GM23248 (cell line): ENCODE data around the gene KRI1. TPM values are rescaled to one million over a fixed set of nuclear protein-coding genes. Genes with fewer than 3 reads are reported as not detected.
"Not testable (repeated sequence)": the region's sequence is repeated elsewhere in the genome, so short reads cannot be mapped to it uniquely, and the experiment has no call there.

Source experiments
- DNase-seq: peaks from one replicate; pipeline ENCODE4 v3.0.0-alpha.2; 2015
- H2AFZ ChIP-seq: fragments of 200-600 bp; sonication (generic); 2 replicates; pipeline ENCODE4 v1.6.1; 2016; ENCODE audit warnings: antibody characterized with exemption
- H3F3A ChIP-seq: fragments of 200-600 bp; sonication (generic); 2 replicates; pipeline ENCODE4 v1.6.1; 2016; ENCODE audit warnings: mild to moderate bottlenecking, antibody characterized with exemption, mixed run types; ENCODE audit not compliant: insufficient read depth
- H3K27ac ChIP-seq: fragments of 200-600 bp; sonication (generic); 2 replicates; pipeline ENCODE4 v1.5.1; 2016; ENCODE audit warnings: mild to moderate bottlenecking
- H3K27me3 ChIP-seq: fragments of 200-600 bp; sonication (generic); replicated peaks from 2 replicates; pipeline ENCODE4 v1.6.1; 2016; ENCODE audit warnings: mild to moderate bottlenecking; ENCODE audit not compliant: insufficient read depth
- H3K36me3 ChIP-seq: fragments of 200-600 bp; sonication (generic); 2 replicates; pipeline ENCODE4 v1.6.1; 2016; ENCODE audit warnings: low read depth, mild to moderate bottlenecking
- H3K4me1 ChIP-seq: fragments of 200-600 bp; sonication (generic); 2 replicates; pipeline ENCODE4 v1.6.1; 2016; ENCODE audit warnings: mild to moderate bottlenecking; ENCODE audit not compliant: insufficient read depth
- H3K4me2 ChIP-seq: fragments of 200-600 bp; sonication (generic); one replicate; pipeline ENCODE4 v1.6.1; 2016; ENCODE audit warnings: mild to moderate bottlenecking; ENCODE audit not compliant: unreplicated experiment
- H3K4me3 ChIP-seq: fragments of 200-600 bp; sonication (generic); 2 replicates; pipeline ENCODE4 v1.5.1; 2016; ENCODE audit warnings: mild to moderate bottlenecking
- H3K79me2 ChIP-seq: fragments of 200-600 bp; sonication (generic); 2 replicates; pipeline ENCODE4 v1.6.1; 2016; ENCODE audit warnings: mild to moderate bottlenecking; ENCODE audit not compliant: insufficient read depth
- H3K9ac ChIP-seq: fragments of 200-600 bp; sonication (generic); 2 replicates; pipeline ENCODE4 v1.6.1; 2016; ENCODE audit warnings: mild to moderate bottlenecking
- H3K9me2 ChIP-seq: fragments of 200-600 bp; sonication (generic); 2 replicates; pipeline ENCODE4 v1.6.1; 2016; ENCODE audit warnings: mixed run types, mild to moderate bottlenecking, moderate library complexity; ENCODE audit not compliant: insufficient read depth
- H3K9me3 ChIP-seq: fragments of 200-600 bp; sonication (generic); one replicate; pipeline ENCODE4 v1.6.1; 2017; ENCODE audit warnings: low read depth
- H4K20me1 ChIP-seq: fragments of 200-600 bp; sonication (generic); 2 replicates; pipeline ENCODE4 v1.6.0; 2016; ENCODE audit not compliant: insufficient read depth
- EZH2 ChIP-seq: fragments of 200-600 bp; sonication (generic); IDR thresholded peaks from 2 replicates; pipeline ENCODE4 v1.6.1; 2018; ENCODE audit warnings: antibody characterized with exemption, mild to moderate bottlenecking; ENCODE audit not compliant: insufficient read depth, poor library complexity, severe bottlenecking
- EZH2phosphoT487 ChIP-seq: fragments of 200-600 bp; sonication (generic); IDR thresholded peaks from 2 replicates; pipeline ENCODE4 v1.6.1; 2018; ENCODE audit warnings: antibody characterized with exemption, moderate library complexity, mild to moderate bottlenecking, low read depth; ENCODE audit not compliant: insufficient read depth
- WGBS, 2 experiments: methylation state at CpG; one replicate each; pipeline ENCODE4 v1.1.6; 2015 to 2017; ENCODE audit warnings: low lambda C conversion rate in 2 of 2, low coverage in 1 of 2; ENCODE audit errors: missing lambda C conversion rate in 2 of 2; 5-methylcytosine and 5-hydroxymethylcytosine counted together
- in situ Hi-C: fragments of 300-500 bp; cut with MboI; formaldehyde crosslinking; loops from 2 replicates; pipeline ENCODE4 v1.15.0; 2020
- polyA plus RNA-seq: library from polyadenylated mRNA; unstranded; fragments of >200 nt; fragmentation: Nextera tagmentation; extraction: Ambion mirVana; gene quantifications from 2 replicates; pipeline ENCODE4 v1.2.1, GENCODE V29; 2016
- total RNA-seq: library from RNA; depleted of rRNA; stranded (reverse); fragments of >200 nt; shearing (Covaris generic); gene quantifications from 2 replicates; pipeline ENCODE4 v1.2.3, GENCODE V29; 2014

Gene KRI1
- total and polyA plus RNA-seq, 2 experiments from 2014 or later = 11.3 to 15.1 TPM

DNA sequence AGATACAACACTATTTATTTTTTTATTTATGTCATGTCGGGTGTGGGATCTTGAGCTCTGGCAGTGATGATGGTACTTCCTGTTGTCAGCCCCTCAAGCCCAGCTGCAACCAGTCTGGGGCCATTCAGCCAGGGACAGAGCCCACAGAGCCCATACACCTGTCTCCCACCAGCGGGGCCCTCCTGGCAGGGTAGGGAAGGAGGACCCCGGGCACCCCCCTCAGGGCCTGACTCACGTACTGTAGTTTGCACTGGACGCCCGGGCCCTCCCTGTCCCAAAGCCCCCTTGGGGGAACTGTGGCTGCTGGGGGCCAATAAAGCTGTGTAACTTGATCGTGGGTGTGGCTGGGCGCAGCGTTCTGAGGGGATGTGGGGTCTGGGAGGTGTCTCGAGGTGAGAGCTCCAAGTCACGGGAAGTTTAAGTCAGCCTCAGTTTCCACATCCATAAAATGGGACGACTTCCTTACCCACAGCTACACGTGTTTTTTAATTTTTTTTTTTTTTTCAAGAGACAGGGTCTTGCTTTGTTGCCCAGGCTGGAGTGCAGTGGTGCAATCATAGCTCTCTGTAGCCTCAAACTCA lies 12.6 kb downstream of the KRI1 start:
- DNase-seq = no peak
- WGBS, 2 experiments = 79% methylated on average over 13 of the region's 13 CpGs

DNA sequence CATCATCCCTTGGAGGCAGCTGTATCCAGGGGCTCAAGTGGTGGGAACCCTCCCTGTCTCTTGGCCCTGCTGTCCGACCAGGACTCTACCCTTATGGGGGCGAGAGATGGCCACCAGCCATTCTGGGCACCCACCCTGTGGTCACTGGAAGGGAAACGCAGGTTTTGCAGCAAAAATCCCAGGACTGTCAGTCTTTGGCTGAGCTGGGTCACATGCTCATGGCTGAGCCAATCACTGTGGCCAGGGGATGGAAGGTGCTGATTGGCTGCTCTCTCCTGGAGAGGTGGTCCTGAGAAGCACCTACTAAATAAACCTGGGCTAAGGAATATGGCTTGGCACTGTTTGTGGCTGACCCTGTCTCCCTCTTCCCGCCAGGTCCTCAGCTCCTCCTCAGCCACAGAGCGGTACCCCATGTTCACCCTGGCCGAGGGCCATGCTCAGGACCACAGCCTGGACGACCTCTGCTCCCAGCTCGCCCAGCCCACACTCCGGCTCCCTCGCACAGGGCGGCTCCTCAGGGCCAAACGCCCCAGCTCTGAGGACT lies 13.2 kb downstream of the KRI1 start:
- H3K9ac ChIP-seq = no peak overlapping the region
- H4K20me1 ChIP-seq = no peaks in the 10 kb centered on the region
- H3F3A ChIP-seq = no peaks in the 10 kb centered on the region
- WGBS, 2 experiments = 84 to 86% methylated on average over 12 of the region's 12 CpGs
- H3K27me3 ChIP-seq = no peaks in the 10 kb centered on the region
- TF ChIP-seq EZH2 = no peak
- TF ChIP-seq EZH2phosphoT487 = no peak
- H3K9me3 ChIP-seq = no peaks in the 10 kb centered on the region
- H3K4me3 ChIP-seq = no peak overlapping the region
- no peak overlapping the region for H3K4me2 ChIP-seq
- H3K27ac ChIP-seq = no peak overlapping the region
- DNase-seq = peak; percentile 36
- H3K4me1 ChIP-seq = no peaks in the 10 kb centered on the region
- H3K36me3 ChIP-seq = peaks cover 13% of the 10 kb centered on the region; the same call in 1 of the 2 replicates
- H3K79me2 ChIP-seq = no peaks in the 10 kb centered on the region
- H2AFZ ChIP-seq = no peak overlapping the region
- in situ Hi-C loops = no loop called here
- no peaks in the 10 kb centered on the region for H3K9me2 ChIP-seq

More for the DNA sequence above, 12.6 kb downstream of the KRI1 start:
- H3K79me2 ChIP-seq = no peaks in the 10 kb centered on the region
- no peaks in the 10 kb centered on the region for H3F3A ChIP-seq
- H3K4me3 ChIP-seq = no peak overlapping the region
- no peaks in the 10 kb centered on the region for H3K27me3 ChIP-seq
- no peak overlapping the region for H3K4me2 ChIP-seq
- no peaks in the 10 kb centered on the region for H4K20me1 ChIP-seq
- H3K27ac ChIP-seq = no peak overlapping the region
- TF ChIP-seq EZH2phosphoT487 = no peak
- TF ChIP-seq EZH2 = no peak
- H2AFZ ChIP-seq = no peak overlapping the region
- peaks cover 13% of the 10 kb centered on the region; the same call in 1 of the 2 replicates for H3K36me3 ChIP-seq
- no peaks in the 10 kb centered on the region for H3K4me1 ChIP-seq
- in situ Hi-C loops = no loop called here
- H3K9ac ChIP-seq = no peak overlapping the region
- no peaks in the 10 kb centered on the region for H3K9me3 ChIP-seq
- H3K9me2 ChIP-seq = no peaks in the 10 kb centered on the region

DNA sequence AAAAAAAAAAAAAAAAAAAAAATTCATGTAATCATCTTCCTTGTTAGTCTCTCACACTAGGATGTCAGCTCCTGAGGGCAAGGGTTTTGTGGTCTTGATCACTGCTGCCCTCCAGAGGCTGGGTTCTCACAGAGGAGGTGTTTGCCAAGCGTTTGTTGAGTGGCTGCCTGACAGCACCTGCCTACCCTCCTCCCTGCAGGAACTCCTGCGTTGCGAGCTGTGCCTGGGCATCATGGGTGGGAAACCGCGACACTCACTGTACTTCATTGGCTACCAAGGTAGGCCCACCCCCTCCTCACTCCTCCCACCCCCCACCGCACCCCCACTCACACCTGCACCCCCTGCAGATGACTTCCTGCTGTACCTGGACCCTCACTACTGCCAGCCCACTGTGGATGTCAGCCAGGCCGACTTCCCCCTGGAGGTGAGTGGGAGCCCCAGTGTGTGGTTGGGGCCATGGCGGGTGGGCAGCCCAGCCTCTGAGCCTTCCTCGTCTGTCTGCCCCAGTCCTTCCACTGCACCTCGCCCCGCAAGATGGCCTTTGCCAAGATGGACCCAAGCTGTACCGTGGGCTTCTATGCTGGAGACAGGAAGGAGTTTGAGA lies 14.0 kb downstream of the KRI1 start:
- DNase-seq = peak; percentile 55
- H3K27me3 ChIP-seq = no peaks in the 10 kb centered on the region
- H3K4me2 ChIP-seq = no peak overlapping the region
- H3K4me1 ChIP-seq = no peaks in the 10 kb centered on the region
- no peaks in the 10 kb centered on the region for H3K9me2 ChIP-seq
- TF ChIP-seq EZH2 (no peak), EZH2phosphoT487 (no peak)
- in situ Hi-C loops = no loop called here
- no peak overlapping the region for H3K4me3 ChIP-seq
- no peaks in the 10 kb centered on the region for H3K79me2 ChIP-seq
- H2AFZ ChIP-seq = no peak overlapping the region
- peaks cover 13% of the 10 kb centered on the region; the same call in 1 of the 2 replicates for H3K36me3 ChIP-seq
- no peaks in the 10 kb centered on the region for H4K20me1 ChIP-seq
- 84 to 90% methylated on average over 9 to 12 of the region's 12 CpGs for WGBS, 2 experiments
- no peaks in the 10 kb centered on the region for H3K9me3 ChIP-seq
- no peak overlapping the region for H3K27ac ChIP-seq
- H3F3A ChIP-seq = no peaks in the 10 kb centered on the region
- H3K9ac ChIP-seq = no peak overlapping the region

DNA sequence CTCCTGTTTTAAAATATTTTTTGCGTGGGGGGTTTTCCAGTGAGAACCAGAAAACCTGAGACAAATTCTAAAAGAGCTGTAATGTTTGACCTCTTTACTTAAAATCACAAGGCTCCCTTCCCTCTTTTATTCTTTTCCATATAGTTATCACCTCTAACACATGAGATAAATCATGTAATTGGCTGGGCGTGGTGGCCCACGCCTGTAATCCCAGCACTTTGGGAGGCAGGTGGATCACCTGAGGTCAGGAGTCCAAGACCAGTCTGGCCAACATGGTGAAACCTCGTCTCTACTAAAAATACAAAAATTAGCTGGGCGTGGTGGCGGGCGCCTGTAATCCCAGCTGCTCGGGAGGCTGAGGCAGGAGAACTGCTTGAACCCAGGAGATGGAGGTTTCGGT lies 14.8 kb downstream of the KRI1 start:
- H3F3A ChIP-seq, H3K9me3 ChIP-seq, H3K4me2 ChIP-seq, H3K4me1 ChIP-seq, H3K9ac ChIP-seq, H3K79me2 ChIP-seq, H3K9me2 ChIP-seq, H3K27me3 ChIP-seq, H3K27ac ChIP-seq, H3K4me3 ChIP-seq, H4K20me1 ChIP-seq, H2AFZ ChIP-seq, in situ Hi-C loops, DNase-seq: not testable (repeated sequence)
- WGBS, 2 experiments = 94 to 95% methylated on average over 9 of the region's 9 CpGs
- peaks cover 13% of the 10 kb centered on the region; the same call in 1 of the 2 replicates for H3K36me3 ChIP-seq
